ENCODE data around the gene MYL12B.

Gene MYL12B

DNA sequence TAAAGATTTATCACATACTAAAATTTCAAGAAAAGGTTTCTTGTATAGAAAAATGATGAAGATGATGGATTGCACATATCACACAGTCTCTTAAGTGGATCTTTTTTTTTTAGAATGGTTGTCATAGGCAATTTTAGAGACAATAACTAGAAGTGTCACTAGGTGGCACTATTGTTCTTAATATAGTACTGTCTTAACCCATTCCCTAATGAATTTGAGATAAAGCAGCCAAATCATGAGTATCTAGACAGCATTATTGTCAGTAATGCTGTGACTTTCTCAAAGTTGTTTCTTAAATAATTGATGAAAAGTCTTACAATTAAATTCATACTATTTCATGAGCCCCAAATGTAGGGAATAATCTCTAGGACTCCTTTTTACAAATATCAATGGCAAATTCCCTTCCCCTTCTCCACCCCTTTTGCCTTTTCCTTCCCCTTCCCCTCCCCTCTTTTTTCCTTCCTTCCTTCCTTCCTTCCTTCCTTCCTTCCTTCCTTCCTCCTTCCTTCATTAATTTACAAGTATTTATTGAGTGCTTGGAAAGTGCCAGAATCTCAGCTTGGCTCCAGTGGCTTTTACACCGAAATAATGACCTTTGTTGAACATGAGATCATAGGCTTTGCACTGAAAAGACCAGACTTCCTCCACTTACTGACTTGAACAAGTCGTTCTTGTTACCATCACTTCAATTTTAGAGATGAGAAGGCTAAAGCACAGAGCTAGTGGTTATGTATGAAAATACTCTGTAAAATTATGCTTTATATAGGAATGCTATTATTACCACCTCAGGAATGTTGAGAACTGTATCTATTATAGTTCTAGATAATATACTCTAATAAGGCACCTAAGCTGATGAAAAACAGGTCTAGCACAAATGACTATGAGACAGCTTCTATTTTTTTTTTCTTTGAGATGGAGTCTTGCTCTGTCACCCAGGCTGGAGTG is 19.8 kb downstream of the MYL12B start:
- H3K36me3 ChIP-seq (replicated peaks): peaks cover 17% of the 10 kb centered on the region
- H3K27ac ChIP-seq: no peak overlapping the region
- no peaks in the 10 kb centered on the region for H3K27me3 ChIP-seq (replicated peaks)
- DNase-seq: no peak
- TF ChIP-seq, protein P1, sequence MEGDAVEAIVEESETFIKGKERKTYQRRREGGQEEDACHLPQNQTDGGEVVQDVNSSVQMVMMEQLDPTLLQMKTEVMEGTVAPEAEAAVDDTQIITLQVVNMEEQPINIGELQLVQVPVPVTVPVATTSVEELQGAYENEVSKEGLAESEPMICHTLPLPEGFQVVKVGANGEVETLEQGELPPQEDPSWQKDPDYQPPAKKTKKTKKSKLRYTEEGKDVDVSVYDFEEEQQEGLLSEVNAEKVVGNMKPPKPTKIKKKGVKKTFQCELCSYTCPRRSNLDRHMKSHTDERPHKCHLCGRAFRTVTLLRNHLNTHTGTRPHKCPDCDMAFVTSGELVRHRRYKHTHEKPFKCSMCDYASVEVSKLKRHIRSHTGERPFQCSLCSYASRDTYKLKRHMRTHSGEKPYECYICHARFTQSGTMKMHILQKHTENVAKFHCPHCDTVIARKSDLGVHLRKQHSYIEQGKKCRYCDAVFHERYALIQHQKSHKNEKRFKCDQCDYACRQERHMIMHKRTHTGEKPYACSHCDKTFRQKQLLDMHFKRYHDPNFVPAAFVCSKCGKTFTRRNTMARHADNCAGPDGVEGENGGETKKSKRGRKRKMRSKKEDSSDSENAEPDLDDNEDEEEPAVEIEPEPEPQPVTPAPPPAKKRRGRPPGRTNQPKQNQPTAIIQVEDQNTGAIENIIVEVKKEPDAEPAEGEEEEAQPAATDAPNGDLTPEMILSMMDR (IDR thresholded peaks at IDR 0.05; ENCODE audit: low read depth, low read length, missing control alignments): no peak
- no peak overlapping the region for H3K4me3 ChIP-seq (ENCODE audit: low read depth, low read length)
- in situ Hi-C loops (cut with HindIII; ENCODE audit: low pct_ligation_motif_present, low sequenced_read_pairs): loop anchor here (25.0 kb wide), 1 partner anchor 381 kb away; no protein-coding TSS in a partner anchor

DNA sequence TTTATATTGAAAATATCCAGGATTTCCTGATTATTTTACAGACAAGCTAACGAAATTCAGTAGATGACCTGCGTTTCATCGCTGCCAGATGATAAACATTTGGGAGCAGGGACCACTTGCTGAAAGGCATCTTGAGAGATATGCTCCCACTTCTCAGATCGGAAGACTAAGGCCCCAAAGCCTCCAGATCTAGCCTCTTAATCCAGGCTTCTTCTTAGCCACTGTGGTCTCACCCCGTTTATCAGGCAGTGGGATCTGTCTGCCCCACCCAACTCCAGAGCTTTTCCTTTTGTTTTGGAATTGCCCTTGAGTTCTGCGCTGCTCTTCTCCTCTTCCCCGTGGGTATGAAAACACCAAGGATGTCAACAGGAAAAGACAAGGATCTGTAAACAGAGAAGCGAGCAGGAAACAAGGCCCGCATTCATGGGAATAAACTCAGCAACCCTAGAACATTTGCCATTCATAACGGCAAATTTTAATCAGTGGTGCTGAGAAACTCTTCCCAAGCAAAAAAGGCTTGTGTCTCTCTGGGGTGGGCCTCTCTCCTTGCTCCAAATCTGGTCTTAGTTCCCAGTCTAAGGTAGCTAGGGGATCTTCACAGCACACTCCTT is 21.4 kb downstream of the MYL12B start:
- Histone ChIP-seq H3K27me3 (replicated peaks) (no peaks in the 10 kb centered on the region), H3K36me3 (replicated peaks) (peaks cover 5% of the 10 kb centered on the region)
- no peak for DNase-seq

DNA sequence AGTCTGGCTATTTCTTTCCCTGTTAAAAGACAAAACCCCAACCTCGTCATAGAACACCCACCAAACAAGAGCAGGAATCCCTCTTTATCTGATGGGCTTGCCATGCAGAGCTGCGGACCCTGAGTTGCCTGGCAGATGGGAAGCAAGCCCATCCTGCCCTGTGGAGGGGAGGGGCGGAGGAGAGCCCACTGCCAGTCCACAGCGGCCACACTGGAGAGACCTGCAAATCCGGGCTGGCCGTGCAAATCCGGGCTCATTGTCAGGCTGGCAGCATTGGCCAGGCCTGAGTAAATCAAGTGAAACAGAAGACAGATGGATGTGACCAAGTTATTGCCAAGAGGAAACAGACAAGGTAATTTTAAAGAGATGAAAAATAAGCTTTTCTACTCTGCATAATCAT is 22.0 kb downstream of the MYL12B start:
- Histone ChIP-seq H3K4me3 (ENCODE audit: low read depth, low read length) (no peak overlapping the region), H3K36me3 (replicated peaks) (no peaks in the 10 kb centered on the region), H3K27me3 (replicated peaks) (no peaks in the 10 kb centered on the region), H3K27ac (no peak overlapping the region)
- no peak for DNase-seq
- TF ChIP-seq, protein P1 (IDR thresholded peaks at IDR 0.05; ENCODE audit: low read depth, low read length, missing control alignments): no peak
- in situ Hi-C loops (cut with HindIII; ENCODE audit: low pct_ligation_motif_present, low sequenced_read_pairs): loop anchor here (25.0 kb wide), 1 partner anchor 378 kb away; no protein-coding TSS in a partner anchor

More for the DNA sequence above, 21.4 kb downstream of the MYL12B start:
- TF ChIP-seq, protein P1 (IDR thresholded peaks at IDR 0.05; ENCODE audit: low read depth, low read length, missing control alignments): no peak
- Histone ChIP-seq H3K27ac (no peak overlapping the region), H3K4me3 (ENCODE audit: low read depth, low read length) (no peak overlapping the region)
- in situ Hi-C loops (cut with HindIII; ENCODE audit: low pct_ligation_motif_present, low sequenced_read_pairs): loop anchor here (25.0 kb wide), 1 partner anchor 379 kb away; no protein-coding TSS in a partner anchor

DNA sequence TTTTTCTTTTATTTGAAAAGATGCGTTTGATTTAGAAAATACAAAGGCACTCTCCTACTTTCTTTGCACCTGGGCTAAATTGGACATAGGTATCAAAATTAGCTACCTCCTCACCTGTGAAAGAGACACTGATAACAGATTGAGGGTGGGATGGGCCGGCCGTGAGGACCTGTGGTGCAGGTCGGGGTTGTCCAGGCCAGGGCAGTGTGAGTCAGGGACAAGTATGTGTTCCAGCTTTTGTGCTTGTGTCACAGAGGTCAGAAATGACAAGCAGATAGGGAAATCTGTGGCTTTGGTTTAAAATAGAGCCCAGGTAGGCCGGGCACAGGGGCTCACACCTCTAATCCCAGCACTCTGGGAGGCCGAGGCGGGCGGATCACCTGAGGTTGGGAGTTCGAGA is 22.6 kb downstream of the MYL12B start:
- H3K4me3 ChIP-seq (ENCODE audit: low read depth, low read length): no peak overlapping the region
- no peak for DNase-seq
- in situ Hi-C loops (cut with HindIII; ENCODE audit: low pct_ligation_motif_present, low sequenced_read_pairs): loop anchor here (25.0 kb wide), 1 partner anchor 378 kb away; no protein-coding TSS in a partner anchor
- TF ChIP-seq, protein P1 (IDR thresholded peaks at IDR 0.05; ENCODE audit: low read depth, low read length, missing control alignments): no peak
- H3K27me3 ChIP-seq (replicated peaks): no peaks in the 10 kb centered on the region
- H3K27ac ChIP-seq: no peak overlapping the region
- no peaks in the 10 kb centered on the region for H3K36me3 ChIP-seq (replicated peaks)

DNA sequence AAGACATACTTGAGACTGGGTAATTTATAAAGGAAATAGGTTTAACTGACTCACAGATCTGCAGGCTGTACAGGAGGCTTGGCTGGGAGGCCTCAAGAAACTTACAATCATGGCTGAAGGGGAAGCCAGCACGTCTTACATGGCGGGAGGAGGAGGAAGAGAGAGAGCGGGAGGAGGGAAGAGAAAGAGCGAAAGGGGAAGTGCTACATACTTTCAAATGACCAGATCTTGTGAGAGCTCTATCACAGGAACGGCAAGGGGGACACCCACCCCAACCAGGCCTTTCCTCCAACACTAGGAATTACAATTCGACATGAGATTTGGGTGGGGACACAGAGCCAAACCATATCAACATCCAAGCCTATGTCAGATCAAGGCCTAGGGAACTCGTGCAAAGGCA is 24.2 kb downstream of the MYL12B start:
- in situ Hi-C loops (cut with HindIII; ENCODE audit: low pct_ligation_motif_present, low sequenced_read_pairs): loop anchor here (25.0 kb wide), 1 partner anchor 376 kb away; no protein-coding TSS in a partner anchor

More for the DNA sequence above, 24.2 kb downstream of the MYL12B start:
- DNase-seq: no peak
- H3K36me3 ChIP-seq (replicated peaks): no peaks in the 10 kb centered on the region
- H3K4me3 ChIP-seq (ENCODE audit: low read depth, low read length): no peak overlapping the region
- H3K27ac ChIP-seq: no peak overlapping the region
- TF ChIP-seq, protein P1 (IDR thresholded peaks at IDR 0.05; ENCODE audit: low read depth, low read length, missing control alignments): no peak
- H3K27me3 ChIP-seq (replicated peaks): no peaks in the 10 kb centered on the region
